Activated CD8-positive, alpha-beta T cell treated with anti-CD3 and anti-CD28 coated beads for 36 hours (primary cell): ENCODE data around the gene RAC3. TPM values are rescaled to one million over a fixed set of nuclear protein-coding genes. Genes with fewer than 3 reads are reported as not detected.

Source experiments
- ATAC-seq: fragments of 200-7000 bp; cut with Tn5 transposase; one replicate; pipeline ENCODE4 v1.10.0; 2021; ENCODE audit warnings: mild to moderate bottlenecking, moderate library complexity
- CTCF ChIA-PET: fragments of 350-600 bp; sonication (Branson Sonifier 250); formaldehyde crosslinking; loops from one replicate; lab custom pipeline; 2021; ENCODE audit warnings: antibody characterized with exemption; lab: Charles Lee
- POLR2A ChIA-PET: fragments of 350-600 bp; sonication (Branson Sonifier 250); formaldehyde crosslinking; loops from one replicate; lab custom pipeline; 2021; ENCODE audit warnings: antibody characterized with exemption; lab: Charles Lee
- DNase-seq: peaks from one replicate; pipeline ENCODE4 v3.0.0-alpha.2; 2020
- H3K27ac Mint-ChIP-seq: one replicate; pipeline ENCODE4 v1.8.0; 2021; ENCODE audit warnings: mild to moderate bottlenecking, mixed read lengths
- H3K27me3 Mint-ChIP-seq: one replicate; pipeline ENCODE4 v1.8.0; 2021; ENCODE audit warnings: mixed read lengths
- H3K36me3 Mint-ChIP-seq: one replicate; pipeline ENCODE4 v1.8.0; 2021; ENCODE audit warnings: low read depth, mixed read lengths
- H3K4me1 Mint-ChIP-seq: one replicate; pipeline ENCODE4 v1.8.0; 2021; ENCODE audit warnings: low read depth, mixed read lengths
- H3K4me3 Mint-ChIP-seq: one replicate; pipeline ENCODE4 v1.8.0; 2021; ENCODE audit warnings: mild to moderate bottlenecking, moderate library complexity, mixed read lengths
- H3K9me3 Mint-ChIP-seq: one replicate; pipeline ENCODE4 v1.8.0; 2021; ENCODE audit warnings: mixed read lengths
- intact Hi-C: fragments of 100-400 bp; cut with micrococcal nuclease; formaldehyde crosslinking; loops from one replicate; pipeline ENCODE4 v1.10.0; 2022
- total RNA-seq, 2 experiments: library from RNA; stranded (reverse); gene quantifications; one replicate each; pipeline ENCODE4 v1.2.3, GENCODE V29; 2021
- TF ChIP-seq, protein P1 (sequence below): fragments of 200-600 bp; IDR thresholded peaks from one replicate; pipeline ENCODE4 v1.8.0; 2022; ENCODE audit warnings: antibody characterized with exemption, mild to moderate bottlenecking

The RAC3 gene
- total RNA-seq, 2 experiments from 2014 or later: 5.5 to 5.8 TPM

DNA sequence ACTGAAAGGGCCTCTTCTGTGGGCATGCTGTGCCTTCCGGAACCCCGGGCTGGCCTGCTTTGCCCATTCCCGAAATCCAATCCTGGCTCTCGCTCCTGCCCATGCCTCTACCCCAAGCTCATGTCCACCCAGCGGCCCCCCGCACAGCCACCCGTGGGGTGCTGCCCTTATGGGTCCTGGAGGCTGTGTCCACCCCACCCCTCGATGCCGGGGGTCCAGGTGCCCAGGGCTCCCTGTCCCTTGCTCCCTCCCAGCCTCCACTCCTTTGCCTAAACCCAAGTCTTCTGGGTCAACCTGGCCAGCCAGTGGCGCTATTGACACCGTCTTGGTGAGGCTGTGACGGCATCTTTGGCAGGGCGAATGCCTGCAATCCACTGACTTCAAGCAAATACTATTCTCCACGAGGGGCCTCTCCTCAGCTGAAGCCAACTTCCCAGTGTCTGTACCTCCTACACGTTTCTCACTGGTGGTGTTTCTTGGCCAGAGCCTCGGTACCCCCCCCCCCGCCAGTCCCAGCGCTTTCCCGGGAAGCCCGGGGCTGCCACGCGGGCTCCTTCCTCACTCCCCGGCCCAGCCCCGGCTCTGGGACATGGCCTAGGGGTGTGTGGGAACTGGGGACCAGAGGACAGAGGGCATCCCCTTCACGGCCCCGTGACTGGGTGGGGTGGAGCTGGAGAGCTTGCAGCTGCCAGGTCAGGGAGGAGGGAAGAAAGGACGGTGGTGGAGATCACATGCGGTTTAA is 46.3 kb downstream of the RAC3 start:
- ChIA-PET POLR2A (interaction anchor here (0.7 to 2.1 kb wide), 5 partner anchors 11 to 210 kb away, joined by 3 to 14 read pairs (median 4); partner anchors contain the start of gene DCXR), CTCF (interaction anchor here (1.1 kb wide), 1 partner anchor 40 kb away, joined by 3 read pairs; the partner anchor contains the start of gene DCXR)
- no peak overlapping the region for H3K27ac Mint-ChIP-seq
- H3K4me1 Mint-ChIP-seq: no peaks in the 10 kb centered on the region
- intact Hi-C loops: no loop called here
- DNase-seq (no peak), ATAC-seq (no peak)
- TF ChIP-seq, protein P1, sequence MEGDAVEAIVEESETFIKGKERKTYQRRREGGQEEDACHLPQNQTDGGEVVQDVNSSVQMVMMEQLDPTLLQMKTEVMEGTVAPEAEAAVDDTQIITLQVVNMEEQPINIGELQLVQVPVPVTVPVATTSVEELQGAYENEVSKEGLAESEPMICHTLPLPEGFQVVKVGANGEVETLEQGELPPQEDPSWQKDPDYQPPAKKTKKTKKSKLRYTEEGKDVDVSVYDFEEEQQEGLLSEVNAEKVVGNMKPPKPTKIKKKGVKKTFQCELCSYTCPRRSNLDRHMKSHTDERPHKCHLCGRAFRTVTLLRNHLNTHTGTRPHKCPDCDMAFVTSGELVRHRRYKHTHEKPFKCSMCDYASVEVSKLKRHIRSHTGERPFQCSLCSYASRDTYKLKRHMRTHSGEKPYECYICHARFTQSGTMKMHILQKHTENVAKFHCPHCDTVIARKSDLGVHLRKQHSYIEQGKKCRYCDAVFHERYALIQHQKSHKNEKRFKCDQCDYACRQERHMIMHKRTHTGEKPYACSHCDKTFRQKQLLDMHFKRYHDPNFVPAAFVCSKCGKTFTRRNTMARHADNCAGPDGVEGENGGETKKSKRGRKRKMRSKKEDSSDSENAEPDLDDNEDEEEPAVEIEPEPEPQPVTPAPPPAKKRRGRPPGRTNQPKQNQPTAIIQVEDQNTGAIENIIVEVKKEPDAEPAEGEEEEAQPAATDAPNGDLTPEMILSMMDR: no peak
- no peaks in the 10 kb centered on the region for H3K9me3 Mint-ChIP-seq
- no peaks in the 10 kb centered on the region for H3K27me3 Mint-ChIP-seq
- H3K4me3 Mint-ChIP-seq: no peak overlapping the region
- H3K36me3 Mint-ChIP-seq: peaks cover 8% of the 10 kb centered on the region

DNA sequence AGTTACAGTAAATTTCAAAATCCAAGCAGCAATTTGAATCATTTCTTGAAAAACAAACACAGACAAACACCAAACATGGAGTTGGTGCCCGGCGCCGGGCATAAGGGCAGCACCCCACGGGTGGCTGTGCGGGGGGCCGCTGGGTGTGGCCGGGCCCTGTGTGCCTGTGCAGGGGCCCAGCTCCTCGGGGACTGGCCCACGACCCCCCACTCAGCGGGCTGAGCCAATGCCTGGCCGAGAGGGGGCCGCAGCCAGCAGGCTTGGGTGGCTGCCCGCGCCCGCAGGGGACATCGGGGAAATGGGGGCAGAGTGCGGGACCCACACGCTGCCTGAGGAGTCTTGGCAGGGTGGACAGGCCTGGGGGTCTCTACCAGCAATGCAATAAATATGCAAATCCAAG is 47.0 kb downstream of the RAC3 start:
- peaks cover 8% of the 10 kb centered on the region for H3K36me3 Mint-ChIP-seq
- ATAC-seq: no peak
- POLR2A ChIA-PET: interaction anchor here (0.7 to 3.0 kb wide), 3 partner anchors 10 to 22 kb away, joined by 3 to 18 read pairs (median 4); no protein-coding TSS in a partner anchor

DNA sequence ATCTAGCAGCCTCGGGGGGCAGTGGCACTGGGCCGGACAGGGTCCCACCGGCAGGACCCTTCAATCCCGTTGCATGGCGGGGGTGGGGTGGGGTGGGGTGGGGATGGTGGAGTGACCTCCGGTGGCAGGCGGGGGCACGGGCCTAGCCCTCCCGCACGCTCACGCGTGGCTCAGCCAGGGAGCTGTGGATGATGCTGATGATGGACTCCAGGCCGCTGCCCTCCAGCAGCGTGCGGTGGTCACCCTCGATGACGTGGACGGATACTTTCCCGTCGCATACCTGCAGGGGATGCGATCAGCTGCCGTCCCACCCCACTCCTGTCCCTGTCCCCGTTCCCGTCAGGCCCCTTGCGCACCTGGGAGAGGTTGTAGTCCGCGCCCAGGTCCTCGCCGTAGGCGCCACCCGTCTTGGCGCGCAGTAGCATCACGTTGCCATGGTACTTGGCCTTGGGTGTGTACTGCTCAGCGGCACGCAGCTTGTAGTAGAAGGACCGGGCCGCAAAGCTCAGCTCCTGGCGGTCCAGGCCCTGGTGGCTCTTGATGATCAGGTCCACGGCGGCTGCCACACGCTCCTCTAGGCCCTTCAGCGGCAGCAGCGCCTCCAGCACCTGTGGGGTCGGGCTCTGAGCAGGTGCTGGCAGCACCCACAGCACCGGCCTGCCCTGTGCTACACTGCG is 47.7 kb downstream of the RAC3 start:
- Mint-ChIP-seq H3K4me1 (no peaks in the 10 kb centered on the region), H3K9me3 (no peaks in the 10 kb centered on the region), H3K27me3 (no peaks in the 10 kb centered on the region), H3K4me3 (no peak overlapping the region), H3K36me3 (peaks cover 9% of the 10 kb centered on the region), H3K27ac (no peak overlapping the region)
- ATAC-seq: no peak
- DNase-seq: no peak
- POLR2A ChIA-PET: interaction anchor here (2.0 to 3.0 kb wide), 2 partner anchors 10 to 14 kb away, joined by 6 to 18 read pairs; partner anchors contain the start of gene DUS1L
- intact Hi-C loops: no loop called here
- CTCF ChIA-PET: no interaction called here
- TF ChIP-seq, protein P1: no peak

More for the DNA sequence above, 47.0 kb downstream of the RAC3 start:
- Mint-ChIP-seq H3K27ac (no peak overlapping the region), H3K27me3 (no peaks in the 10 kb centered on the region), H3K4me3 (no peak overlapping the region), H3K4me1 (no peaks in the 10 kb centered on the region), H3K9me3 (no peaks in the 10 kb centered on the region)
- TF ChIP-seq, protein P1: no peak
- intact Hi-C loops: no loop called here
- DNase-seq: no peak
- CTCF ChIA-PET: no interaction called here

DNA sequence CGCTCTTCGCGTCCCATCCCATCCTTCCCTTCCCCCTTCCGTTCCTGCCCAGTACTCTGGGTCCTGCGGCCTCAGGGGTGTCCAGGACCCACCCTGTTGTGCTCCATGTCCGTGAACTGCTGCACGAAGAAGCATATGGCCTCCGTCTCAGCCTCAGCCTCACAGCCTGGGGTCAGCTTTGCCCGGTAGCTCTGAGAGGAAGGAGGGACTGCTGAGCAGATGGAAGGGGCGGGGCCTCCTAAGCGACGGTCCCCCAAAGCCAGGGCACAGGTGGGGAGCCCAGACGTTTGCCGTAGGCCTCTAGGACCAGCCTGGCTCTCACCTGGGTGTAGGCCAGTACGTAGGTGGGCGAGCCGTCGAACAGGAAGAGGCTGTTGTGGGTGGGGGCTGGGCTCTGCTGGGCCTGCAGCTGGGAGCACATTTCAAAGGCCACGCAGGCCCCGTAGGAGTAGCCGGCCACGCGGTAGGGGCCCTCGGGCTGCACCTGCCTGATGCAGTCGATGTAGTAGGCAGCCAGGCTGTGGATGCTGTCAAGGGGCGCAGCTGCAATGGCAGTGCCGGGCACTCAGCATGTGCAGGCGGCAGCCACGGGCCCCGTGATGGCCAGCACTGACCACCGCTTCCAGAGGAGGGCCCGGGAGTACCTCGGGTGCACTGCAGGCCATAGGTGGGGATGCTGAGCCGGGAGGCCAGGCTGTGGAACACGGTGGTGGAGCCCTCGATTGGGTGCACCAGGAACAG is 48.7 kb downstream of the RAC3 start:
- ChIA-PET CTCF (no interaction called here), POLR2A (interaction anchor here (1.1 to 3.0 kb wide), 5 partner anchors 9 to 45 kb away, joined by 3 to 18 read pairs (median 5); partner anchors contain the start of gene DUS1L)
- Mint-ChIP-seq H3K4me3 (no peak overlapping the region), H3K27ac (no peak overlapping the region), H3K4me1 (no peaks in the 10 kb centered on the region), H3K36me3 (peaks cover 12% of the 10 kb centered on the region), H3K27me3 (no peaks in the 10 kb centered on the region), H3K9me3 (no peaks in the 10 kb centered on the region)
- ATAC-seq (no peak), DNase-seq (no peak)
- TF ChIP-seq, protein P1: no peak
- intact Hi-C loops: no loop called here
